ENCODE data around the gene NCOA7.
"Not testable (repeated sequence)": the region's sequence is repeated elsewhere in the genome, so short reads cannot be mapped to it uniquely, and the experiment has no call there.

DNA sequence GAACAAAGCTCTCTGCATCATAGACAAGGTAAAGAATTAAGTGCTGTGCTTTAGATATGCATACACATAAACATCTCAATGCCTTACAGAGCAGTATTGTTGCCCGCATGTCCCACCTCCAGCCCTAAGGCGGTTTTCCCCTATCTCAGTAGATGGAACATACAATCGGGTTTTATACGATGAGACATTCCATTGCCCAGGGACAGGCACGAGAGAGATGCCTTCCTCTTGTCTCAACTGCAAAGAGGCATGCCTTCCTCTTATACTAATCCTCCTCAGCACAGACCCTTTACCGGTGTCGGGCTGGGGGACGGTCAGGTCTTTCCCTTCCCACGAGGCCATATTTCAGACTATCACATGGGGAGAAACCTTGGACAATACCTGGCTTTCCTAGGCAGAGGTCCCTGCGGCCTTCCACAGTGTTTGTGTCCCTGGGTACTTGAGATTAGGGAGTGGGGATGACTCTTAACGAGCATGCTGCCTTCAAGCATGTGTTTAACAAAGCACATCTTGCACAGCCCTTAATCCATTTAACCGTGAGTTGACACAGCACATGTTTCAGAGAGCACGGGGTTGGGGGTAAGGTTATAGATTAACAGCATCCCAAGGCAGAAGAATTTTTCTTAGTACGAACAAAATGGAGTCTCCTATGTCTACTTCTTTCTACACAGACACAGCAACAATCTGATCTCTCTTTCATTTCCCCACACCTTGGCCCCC is 14.5 kb upstream of the NCOA7 start:
- not testable (repeated sequence) for TF ChIP-seq CTCF, POLR2A (IDR thresholded peaks at IDR 0.05)

Data from testis (tissue), 2 donors.